ENCODE measurements around the gene BANF2. TPM values are rescaled to one million over a fixed set of nuclear protein-coding genes. Genes with fewer than 3 reads are reported as not detected.

The BANF2 gene
- total and polyA plus RNA-seq, 2 of the 13 experiments (the other 11 are each of a cell fraction or from before 2014, with no cell fraction given), result 0.35 TPM; not detected in 1

GRCh38 chr20:17663040-17663399 lies 36.7 kb upstream of the BANF2 start (continued):
- TF ChIP-seq NFAT5 (CRISPR knock-in tag; IDR thresholded peaks at IDR 0.05) (no peak), RFXAP (CRISPR knock-in tag; IDR thresholded peaks at IDR 0.05; ENCODE audit: borderline replicate concordance) (no peak), ZBTB42 (CRISPR knock-in tag; IDR thresholded peaks at IDR 0.05) (no peak), ZNF687 (CRISPR knock-in tag; IDR thresholded peaks at IDR 0.05) (peak; percentile 46), HMG20A (CRISPR knock-in tag; IDR thresholded peaks at IDR 0.05; ENCODE audit: borderline replicate concordance) (no peak), CREB3 (CRISPR knock-in tag; IDR thresholded peaks at IDR 0.05) (no peak), ZNF512 (CRISPR knock-in tag; IDR thresholded peaks at IDR 0.05) (no peak), CHD2 (IDR thresholded peaks at IDR 0.05; ENCODE audit: low read depth, low read length) (0 out of 2 replicates have a peak, but pooled peaks have one; percentile 20), ZSCAN21 (CRISPR knock-in tag; IDR thresholded peaks at IDR 0.05; ENCODE audit: borderline replicate concordance) (no peak), ELF1 (CRISPR knock-in tag; IDR thresholded peaks at IDR 0.05) (no peak), ZNF33A (CRISPR knock-in tag; IDR thresholded peaks at IDR 0.05; ENCODE audit: borderline replicate concordance) (no peak), HNF4A (CRISPR knock-in tag; IDR thresholded peaks at IDR 0.05) (0 out of 2 replicates have a peak, but pooled peaks have one; percentile 10), ZFP37 (CRISPR knock-in tag; IDR thresholded peaks at IDR 0.05; ENCODE audit: borderline replicate concordance) (no peak), MXD1 (CRISPR knock-in tag; IDR thresholded peaks at IDR 0.05) (no peak), POLR2AphosphoS2 (IDR thresholded peaks at IDR 0.05; ENCODE audit: low read depth, low read length) (0 out of 2 replicates have a peak, but pooled peaks have one; percentile 43), ZNF460 (CRISPR knock-in tag; IDR thresholded peaks at IDR 0.05; ENCODE audit: borderline replicate concordance) (no peak), SIN3A (IDR thresholded peaks at IDR 0.05; ENCODE audit: borderline replicate concordance, low read depth, low read length) (no peak), MTA1 (CRISPR knock-in tag; IDR thresholded peaks at IDR 0.05; ENCODE audit: borderline replicate concordance) (0 out of 2 replicates have a peak, but pooled peaks have one; percentile 14)

All from HepG2 (cell line).